ENCODE results near the gene PYURF. TPM values are rescaled to one million over a fixed set of nuclear protein-coding genes. Genes with fewer than 3 reads are reported as not detected.

Gene PYURF
- total RNA-seq, 1 experiment from 2014 or later: 45.3 TPM

DNA sequence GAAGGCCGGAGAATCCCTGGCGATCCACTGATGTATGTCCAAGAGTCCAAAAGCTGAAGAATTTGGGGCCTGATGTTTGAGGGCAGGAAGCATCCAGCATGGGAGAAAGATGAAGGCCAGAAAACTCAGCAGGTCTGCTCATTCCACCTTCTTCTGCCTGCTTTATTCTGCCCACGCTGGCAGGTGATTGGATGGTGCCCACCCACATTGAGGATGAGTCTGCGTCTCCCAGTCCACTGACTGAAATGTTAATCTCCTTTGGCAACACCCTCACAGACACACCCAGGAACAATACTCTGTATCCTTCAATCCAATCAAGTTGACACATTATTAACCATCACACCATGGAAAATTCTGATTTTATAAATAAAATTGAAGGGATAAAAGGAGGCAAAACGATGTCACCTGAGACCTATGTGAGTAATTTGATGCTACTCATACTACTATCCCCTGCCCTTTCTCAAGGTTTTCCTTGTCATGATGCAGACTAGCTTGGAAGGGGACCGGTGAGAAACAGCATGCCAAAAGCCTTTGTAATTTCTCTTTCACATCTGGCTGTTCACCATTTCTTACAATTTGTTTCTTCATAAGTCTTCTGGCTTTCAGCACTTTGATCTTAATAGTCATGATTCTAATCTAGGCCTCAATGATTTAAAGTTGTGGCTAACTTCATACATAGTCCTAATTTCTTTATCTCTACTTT, 9.7 kb upstream of the PYURF start:
- no peaks in the 10 kb centered on the region for H3K36me3 Mint-ChIP-seq
- DNase-seq (ENCODE audit: low spot score) (no peak), ATAC-seq (peak; percentile 79)
- peaks cover 47% of the 10 kb centered on the region for H3K4me1 Mint-ChIP-seq
- peak overlapping the region; percentile 98 for H3K27ac Mint-ChIP-seq
- CTCF ChIA-PET: interaction anchor here (0.6 to 9.1 kb wide), 8 partner anchors 18 to 988 kb away, joined by 3 to 61 read pairs (median 4); partner anchors contain the start of gene HERC5
- H3K4me3 Mint-ChIP-seq: peak overlapping the region; percentile 63
- TF ChIP-seq, protein P1, sequence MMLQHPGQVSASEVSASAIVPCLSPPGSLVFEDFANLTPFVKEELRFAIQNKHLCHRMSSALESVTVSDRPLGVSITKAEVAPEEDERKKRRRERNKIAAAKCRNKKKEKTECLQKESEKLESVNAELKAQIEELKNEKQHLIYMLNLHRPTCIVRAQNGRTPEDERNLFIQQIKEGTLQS (CRISPR knock-in tag; conservative IDR thresholded peaks at IDR 0.05): no peak
- no peak for TF ChIP-seq STAT6 (CRISPR knock-in tag; conservative IDR thresholded peaks at IDR 0.05; ENCODE audit: low read depth)
- no peak for TF ChIP-seq CBFB (CRISPR knock-in tag; IDR thresholded peaks at IDR 0.05; ENCODE audit: low read depth)
- TF ChIP-seq ZNF263 (CRISPR knock-in tag; IDR thresholded peaks at IDR 0.05; ENCODE audit: low read depth): no peak
- TF ChIP-seq, protein P2, sequence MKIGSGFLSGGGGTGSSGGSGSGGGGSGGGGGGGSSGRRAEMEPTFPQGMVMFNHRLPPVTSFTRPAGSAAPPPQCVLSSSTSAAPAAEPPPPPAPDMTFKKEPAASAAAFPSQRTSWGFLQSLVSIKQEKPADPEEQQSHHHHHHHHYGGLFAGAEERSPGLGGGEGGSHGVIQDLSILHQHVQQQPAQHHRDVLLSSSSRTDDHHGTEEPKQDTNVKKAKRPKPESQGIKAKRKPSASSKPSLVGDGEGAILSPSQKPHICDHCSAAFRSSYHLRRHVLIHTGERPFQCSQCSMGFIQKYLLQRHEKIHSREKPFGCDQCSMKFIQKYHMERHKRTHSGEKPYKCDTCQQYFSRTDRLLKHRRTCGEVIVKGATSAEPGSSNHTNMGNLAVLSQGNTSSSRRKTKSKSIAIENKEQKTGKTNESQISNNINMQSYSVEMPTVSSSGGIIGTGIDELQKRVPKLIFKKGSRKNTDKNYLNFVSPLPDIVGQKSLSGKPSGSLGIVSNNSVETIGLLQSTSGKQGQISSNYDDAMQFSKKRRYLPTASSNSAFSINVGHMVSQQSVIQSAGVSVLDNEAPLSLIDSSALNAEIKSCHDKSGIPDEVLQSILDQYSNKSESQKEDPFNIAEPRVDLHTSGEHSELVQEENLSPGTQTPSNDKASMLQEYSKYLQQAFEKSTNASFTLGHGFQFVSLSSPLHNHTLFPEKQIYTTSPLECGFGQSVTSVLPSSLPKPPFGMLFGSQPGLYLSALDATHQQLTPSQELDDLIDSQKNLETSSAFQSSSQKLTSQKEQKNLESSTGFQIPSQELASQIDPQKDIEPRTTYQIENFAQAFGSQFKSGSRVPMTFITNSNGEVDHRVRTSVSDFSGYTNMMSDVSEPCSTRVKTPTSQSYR (CRISPR knock-in tag; IDR thresholded peaks at IDR 0.05): no peak
- TF ChIP-seq HMGA2 (CRISPR knock-in tag; IDR thresholded peaks at IDR 0.05): no peak
- no peaks in the 10 kb centered on the region for H3K9me3 Mint-ChIP-seq
- POLR2A ChIA-PET: no interaction called here
- H3K27me3 Mint-ChIP-seq (ENCODE audit: low read depth): no peaks in the 10 kb centered on the region

DNA sequence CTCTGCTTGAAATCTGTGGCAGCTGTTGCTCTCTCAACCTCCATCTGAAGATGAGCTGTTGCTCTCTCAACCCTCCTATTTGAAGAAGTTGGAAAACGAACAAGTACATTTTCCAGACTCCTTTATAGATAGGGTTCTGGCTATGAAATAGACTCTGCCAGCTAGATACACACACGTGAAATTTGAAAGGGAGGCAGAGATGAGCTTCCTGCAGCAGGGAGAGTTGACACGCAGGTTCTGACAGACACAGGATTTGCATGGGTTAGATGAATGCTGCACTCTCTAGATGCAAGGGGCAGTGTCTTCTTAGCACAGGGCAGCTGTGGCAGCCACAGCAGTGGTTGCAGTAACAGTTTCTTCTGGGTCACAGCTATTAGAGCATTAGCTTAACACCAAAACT, 8.0 kb upstream of the PYURF start:
- peak; percentile 23; the same call in 1 of the 2 replicates for ATAC-seq
- H3K36me3 Mint-ChIP-seq: no peaks in the 10 kb centered on the region
- TF ChIP-seq ZSCAN18 (CRISPR knock-in tag; IDR thresholded peaks at IDR 0.05) (no peak), ZNF219 (CRISPR knock-in tag; IDR thresholded peaks at IDR 0.05; ENCODE audit: borderline replicate concordance) (no peak)

DNA sequence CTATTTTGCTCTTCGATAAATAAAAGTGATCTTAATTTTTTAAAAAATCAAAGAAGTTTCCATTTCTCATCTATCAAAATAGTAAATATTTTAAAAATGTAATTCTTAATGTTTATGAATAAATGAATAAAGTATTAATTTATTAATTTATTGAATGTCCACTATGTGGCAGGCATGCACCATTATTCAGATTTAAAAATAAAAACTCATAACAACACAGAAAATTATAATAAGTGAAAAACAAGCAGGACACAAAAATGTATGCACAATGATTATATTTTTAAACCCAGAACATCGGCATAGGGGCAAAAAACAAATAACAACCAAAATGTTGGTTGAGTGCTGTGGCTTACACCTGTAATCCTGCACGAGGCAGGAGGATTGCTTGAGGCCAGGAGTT, 5.3 kb upstream of the PYURF start:
- POLR2A ChIA-PET: no interaction called here
- Mint-ChIP-seq H3K4me1 (peaks cover 34% of the 10 kb centered on the region), H3K4me3 (no peak overlapping the region), H3K27me3 (ENCODE audit: low read depth) (no peaks in the 10 kb centered on the region), H3K27ac (no peak overlapping the region), H3K36me3 (no peaks in the 10 kb centered on the region), H3K9me3 (no peaks in the 10 kb centered on the region)
- CTCF ChIA-PET: interaction anchor here (2.0 to 9.1 kb wide), 2 partner anchors 11 to 130 kb away, joined by 7 to 61 read pairs; no protein-coding TSS in a partner anchor
- DNase-seq (ENCODE audit: low spot score): no peak
- no peak for ATAC-seq
- TF ChIP-seq, protein P3, sequence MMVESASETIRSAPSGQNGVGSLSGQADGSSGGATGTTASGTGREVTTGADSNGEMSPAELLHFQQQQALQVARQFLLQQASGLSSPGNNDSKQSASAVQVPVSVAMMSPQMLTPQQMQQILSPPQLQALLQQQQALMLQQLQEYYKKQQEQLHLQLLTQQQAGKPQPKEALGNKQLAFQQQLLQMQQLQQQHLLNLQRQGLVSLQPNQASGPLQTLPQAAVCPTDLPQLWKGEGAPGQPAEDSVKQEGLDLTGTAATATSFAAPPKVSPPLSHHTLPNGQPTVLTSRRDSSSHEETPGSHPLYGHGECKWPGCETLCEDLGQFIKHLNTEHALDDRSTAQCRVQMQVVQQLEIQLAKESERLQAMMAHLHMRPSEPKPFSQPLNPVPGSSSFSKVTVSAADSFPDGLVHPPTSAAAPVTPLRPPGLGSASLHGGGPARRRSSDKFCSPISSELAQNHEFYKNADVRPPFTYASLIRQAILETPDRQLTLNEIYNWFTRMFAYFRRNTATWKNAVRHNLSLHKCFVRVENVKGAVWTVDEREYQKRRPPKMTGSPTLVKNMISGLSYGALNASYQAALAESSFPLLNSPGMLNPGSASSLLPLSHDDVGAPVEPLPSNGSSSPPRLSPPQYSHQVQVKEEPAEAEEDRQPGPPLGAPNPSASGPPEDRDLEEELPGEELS (CRISPR knock-in tag; IDR thresholded peaks at IDR 0.05): no peak
- TF ChIP-seq, protein P1 (CRISPR knock-in tag; conservative IDR thresholded peaks at IDR 0.05): no peak
- TF ChIP-seq, protein P2 (CRISPR knock-in tag; IDR thresholded peaks at IDR 0.05): no peak
- TF ChIP-seq GABPB1 (CRISPR knock-in tag; IDR thresholded peaks at IDR 0.05) (no peak), HMGA2 (CRISPR knock-in tag; IDR thresholded peaks at IDR 0.05) (no peak; the same call in 1 of the 2 replicates)
- TF ChIP-seq, protein P4, sequence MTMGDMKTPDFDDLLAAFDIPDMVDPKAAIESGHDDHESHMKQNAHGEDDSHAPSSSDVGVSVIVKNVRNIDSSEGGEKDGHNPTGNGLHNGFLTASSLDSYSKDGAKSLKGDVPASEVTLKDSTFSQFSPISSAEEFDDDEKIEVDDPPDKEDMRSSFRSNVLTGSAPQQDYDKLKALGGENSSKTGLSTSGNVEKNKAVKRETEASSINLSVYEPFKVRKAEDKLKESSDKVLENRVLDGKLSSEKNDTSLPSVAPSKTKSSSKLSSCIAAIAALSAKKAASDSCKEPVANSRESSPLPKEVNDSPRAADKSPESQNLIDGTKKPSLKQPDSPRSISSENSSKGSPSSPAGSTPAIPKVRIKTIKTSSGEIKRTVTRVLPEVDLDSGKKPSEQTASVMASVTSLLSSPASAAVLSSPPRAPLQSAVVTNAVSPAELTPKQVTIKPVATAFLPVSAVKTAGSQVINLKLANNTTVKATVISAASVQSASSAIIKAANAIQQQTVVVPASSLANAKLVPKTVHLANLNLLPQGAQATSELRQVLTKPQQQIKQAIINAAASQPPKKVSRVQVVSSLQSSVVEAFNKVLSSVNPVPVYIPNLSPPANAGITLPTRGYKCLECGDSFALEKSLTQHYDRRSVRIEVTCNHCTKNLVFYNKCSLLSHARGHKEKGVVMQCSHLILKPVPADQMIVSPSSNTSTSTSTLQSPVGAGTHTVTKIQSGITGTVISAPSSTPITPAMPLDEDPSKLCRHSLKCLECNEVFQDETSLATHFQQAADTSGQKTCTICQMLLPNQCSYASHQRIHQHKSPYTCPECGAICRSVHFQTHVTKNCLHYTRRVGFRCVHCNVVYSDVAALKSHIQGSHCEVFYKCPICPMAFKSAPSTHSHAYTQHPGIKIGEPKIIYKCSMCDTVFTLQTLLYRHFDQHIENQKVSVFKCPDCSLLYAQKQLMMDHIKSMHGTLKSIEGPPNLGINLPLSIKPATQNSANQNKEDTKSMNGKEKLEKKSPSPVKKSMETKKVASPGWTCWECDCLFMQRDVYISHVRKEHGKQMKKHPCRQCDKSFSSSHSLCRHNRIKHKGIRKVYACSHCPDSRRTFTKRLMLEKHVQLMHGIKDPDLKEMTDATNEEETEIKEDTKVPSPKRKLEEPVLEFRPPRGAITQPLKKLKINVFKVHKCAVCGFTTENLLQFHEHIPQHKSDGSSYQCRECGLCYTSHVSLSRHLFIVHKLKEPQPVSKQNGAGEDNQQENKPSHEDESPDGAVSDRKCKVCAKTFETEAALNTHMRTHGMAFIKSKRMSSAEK (CRISPR knock-in tag; IDR thresholded peaks at IDR 0.05; ENCODE audit: borderline replicate concordance): no peak

More for the DNA sequence above, 8.0 kb upstream of the PYURF start:
- Mint-ChIP-seq H3K4me1 (peaks cover 43% of the 10 kb centered on the region), H3K9me3 (no peaks in the 10 kb centered on the region), H3K4me3 (peak overlapping the region; percentile 45), H3K27me3 (ENCODE audit: low read depth) (no peaks in the 10 kb centered on the region), H3K27ac (0 out of 2 replicates have a peak overlapping the region, but pooled peaks have one; percentile 23)
- ChIA-PET POLR2A (no interaction called here), CTCF (interaction anchor here (1.3 to 9.1 kb wide), 3 partner anchors 8 to 141 kb away, joined by 4 to 61 read pairs (median 9); no protein-coding TSS in a partner anchor)
- DNase-seq (ENCODE audit: low spot score): no peak

All from WTC11 (cell line).